NCI-H1930 (cell line): Measurements from ENCODE around the gene C19orf81.
"Not testable (repeated sequence)": the region's sequence is repeated elsewhere in the genome, so short reads cannot be mapped to it uniquely, and the experiment has no call there.

Experiments used
- DNase-seq, 2 experiments: peaks; one replicate each; lab custom pipeline; 2025; lab: John Stamatoyannopoulos, UW

C19orf81 gene

GRCh38 chr19:50649433-50650391, at the start of gene C19orf81:
Gene C19orf81 (plus strand): TSS chr19:50649445. CDS start chr19:50649445, 0 bp downstream.
- peak; percentile 84 to 91 for DNase-seq

GRCh38 chr19:50601407-50602088, 47.7 kb upstream of the C19orf81 start:
- no peak for DNase-seq

- no peak for DNase-seq
Measured at GRCh38 chr19:50602089-50602422, 47.2 kb upstream of the C19orf81 start.

GRCh38 chr19:50602496-50602895, 46.7 kb upstream of the C19orf81 start:
- DNase-seq: no peak

GRCh38 chr19:50602935-50603334, 46.3 kb upstream of the C19orf81 start:
- no peak for DNase-seq

GRCh38 chr19:50604264-50605073, 44.8 kb upstream of the C19orf81 start:
- DNase-seq: peak; percentile 53 to 78

- peak; percentile 97 to 98 for DNase-seq
Measured at GRCh38 chr19:50606059-50606836, 43.0 kb upstream of the C19orf81 start.

- DNase-seq: no peak
Measured at GRCh38 chr19:50607388-50607787, 41.9 kb upstream of the C19orf81 start.

GRCh38 chr19:50607874-50608785, 41.1 kb upstream of the C19orf81 start:
- DNase-seq: peak; percentile 100

- DNase-seq: not testable (repeated sequence)
Measured at GRCh38 chr19:50612504-50613404, 36.5 kb upstream of the C19orf81 start.

- DNase-seq: not testable (repeated sequence)
Measured at GRCh38 chr19:50618379-50618778, 30.9 kb upstream of the C19orf81 start.

GRCh38 chr19:50619184-50619583, 30.1 kb upstream of the C19orf81 start:
- not testable (repeated sequence) for DNase-seq

GRCh38 chr19:50620394-50620906, 28.8 kb upstream of the C19orf81 start:
- not testable (repeated sequence) for DNase-seq

- no peak for DNase-seq
Measured at GRCh38 chr19:50624949-50625600, 24.2 kb upstream of the C19orf81 start.

- DNase-seq: no peak
Measured at GRCh38 chr19:50626011-50626410, 23.2 kb upstream of the C19orf81 start.

- no peak for DNase-seq
Measured at GRCh38 chr19:50626795-50627194, 22.4 kb upstream of the C19orf81 start.

GRCh38 chr19:50628146-50628545, 21.1 kb upstream of the C19orf81 start:
- DNase-seq: no peak

- DNase-seq: no peak
Measured at GRCh38 chr19:50628551-50628950, 20.7 kb upstream of the C19orf81 start.
